ENCODE measurements around the gene ATP1A3.
"Not testable (repeated sequence)": the region's sequence is repeated elsewhere in the genome, so short reads cannot be mapped to it uniquely, and the experiment has no call there.

ATP1A3 gene

DNA sequence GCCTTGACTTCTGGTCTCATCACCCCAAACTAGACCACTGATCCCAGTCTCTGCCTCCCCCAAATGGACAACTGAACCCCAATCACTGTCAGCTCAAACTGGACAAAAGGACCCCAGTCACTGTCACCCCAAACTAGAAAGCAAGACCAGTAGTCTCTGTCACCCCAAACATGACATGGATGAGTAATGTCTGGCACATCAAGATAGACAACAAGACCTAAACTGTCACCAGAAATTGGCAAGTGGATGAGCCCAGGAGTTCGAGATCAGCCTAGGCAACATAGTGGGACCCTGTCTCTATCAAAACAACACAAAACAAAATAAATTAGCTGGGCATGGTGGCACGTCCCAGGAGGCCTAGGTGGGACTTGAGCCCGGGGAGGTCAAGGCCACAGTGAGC is 46.9 kb downstream of the ATP1A3 start:
- DNase-seq (ENCODE audit: low read depth in 2 of 2), result no peak

DNA sequence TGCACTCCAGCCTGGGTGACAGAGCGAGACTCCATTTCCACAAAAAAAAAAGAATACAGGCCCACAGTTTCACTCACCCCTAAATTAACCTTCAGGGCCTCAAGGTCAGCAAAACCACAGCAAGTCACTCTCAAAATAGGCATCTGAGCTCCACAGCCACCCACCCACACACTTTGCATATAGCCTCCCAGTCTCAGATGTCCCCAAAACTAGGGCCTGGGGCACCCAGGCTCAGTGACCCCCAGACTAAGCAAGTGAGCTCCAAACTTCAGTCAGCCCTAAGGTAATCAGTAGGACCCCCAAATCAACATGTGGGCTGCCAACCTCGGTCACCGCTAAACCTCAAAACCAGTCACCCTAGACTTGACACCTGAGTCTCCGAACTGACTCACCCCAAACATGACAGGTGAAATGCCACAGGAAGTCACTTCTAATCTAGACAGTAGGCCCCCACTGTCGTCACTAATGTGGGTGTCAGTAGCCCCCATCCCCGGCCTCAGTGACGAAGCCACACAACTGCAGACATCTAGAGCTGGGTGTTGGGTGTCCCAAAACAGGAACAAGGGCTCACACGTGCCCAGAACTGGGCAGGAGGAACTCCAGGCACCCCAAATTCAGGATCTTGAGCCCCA is 48.8 kb downstream of the ATP1A3 start:
- DNase-seq (ENCODE audit: low read depth in 2 of 2), result no peak

DNA sequence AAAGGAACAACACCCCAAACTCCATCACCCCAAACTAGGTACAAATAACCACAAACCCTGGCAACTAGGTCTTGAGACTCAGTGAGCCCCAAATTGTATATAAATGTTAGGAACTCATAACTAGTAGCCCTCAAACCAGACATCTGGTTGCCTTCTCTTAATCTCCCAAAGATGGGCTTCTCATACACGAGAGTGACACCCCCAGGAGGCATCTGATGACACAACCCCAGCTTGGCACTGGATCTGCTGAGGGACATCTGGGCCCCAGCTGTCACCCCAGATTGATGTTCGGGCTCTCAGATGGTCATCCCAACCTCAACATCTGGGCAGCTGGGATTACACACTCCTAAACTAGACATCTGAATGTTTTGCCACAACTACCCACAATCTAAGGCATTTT is 49.7 kb downstream of the ATP1A3 start:
- no peak for DNase-seq (ENCODE audit: low read depth in 2 of 2)

DNA sequence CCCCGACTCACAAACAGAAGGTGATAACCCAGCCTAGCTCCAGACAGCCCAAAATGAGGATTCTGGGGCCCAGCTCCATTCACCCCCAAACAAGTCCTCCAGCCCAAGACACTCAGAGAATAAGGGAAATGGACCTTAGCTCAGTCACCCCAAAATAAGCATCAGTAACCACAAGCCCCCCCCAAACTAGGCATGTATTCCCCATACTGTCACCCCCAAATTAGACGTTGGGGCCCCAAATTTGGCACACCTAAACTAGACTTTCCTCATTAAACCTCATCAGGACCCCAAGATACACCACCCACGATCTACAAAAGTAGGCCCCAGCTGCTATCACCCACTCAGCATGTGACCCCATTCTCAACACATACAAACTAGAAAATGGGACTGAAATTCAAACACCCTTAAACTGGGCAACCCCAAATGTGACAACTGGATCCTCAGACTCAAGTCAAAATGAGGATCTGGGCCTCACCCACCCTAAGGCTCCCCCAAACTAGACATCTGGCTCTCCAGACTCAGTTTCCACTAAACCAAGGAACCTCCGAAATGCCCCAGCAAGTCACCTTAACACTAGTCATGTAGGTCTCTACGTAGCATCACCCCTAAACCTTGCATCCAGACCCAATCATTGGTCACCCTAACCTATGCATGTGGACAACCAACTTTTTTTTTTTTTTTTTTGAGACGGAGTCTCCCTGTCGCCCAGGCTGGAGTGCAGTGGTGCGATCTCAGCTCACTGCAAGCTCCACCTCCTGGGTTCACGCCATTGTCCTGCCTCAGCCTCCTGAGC is 52.4 kb downstream of the ATP1A3 start:
- no peak for DNase-seq (ENCODE audit: low read depth in 2 of 2)

DNA sequence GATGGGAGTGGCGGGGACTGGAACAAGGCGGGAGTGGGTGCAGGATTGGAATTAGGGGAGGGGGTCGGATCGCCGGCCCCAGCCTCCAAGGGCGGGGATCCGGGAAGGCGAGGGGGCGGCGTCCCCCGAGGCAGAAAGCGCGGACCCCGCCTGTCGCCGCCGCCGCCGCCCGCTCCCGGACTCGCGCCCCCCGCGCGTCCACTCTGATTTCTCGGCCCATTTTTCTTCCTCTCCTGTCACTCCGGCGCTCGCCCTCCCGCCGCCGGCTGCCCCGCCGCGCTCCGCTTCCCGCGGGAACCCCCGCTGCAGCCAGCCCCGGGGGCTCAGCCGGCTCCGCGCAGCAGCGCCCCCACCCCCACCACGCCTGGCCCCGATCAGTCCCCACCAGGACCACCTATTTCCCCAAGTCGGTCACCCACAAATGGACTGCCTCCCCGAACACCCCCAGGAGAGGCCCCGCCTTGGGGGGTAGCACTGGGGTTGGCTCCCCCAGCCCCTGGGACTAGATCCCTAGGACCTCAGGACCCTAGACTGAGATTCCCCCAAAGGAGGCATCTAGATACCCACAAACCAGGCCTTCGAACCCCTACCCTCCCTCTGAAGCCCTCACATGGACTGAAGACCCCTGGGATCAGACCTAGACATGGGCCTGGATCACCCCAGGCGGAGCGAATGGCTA is 53.2 kb downstream of the ATP1A3 start:
- no peak for DNase-seq (ENCODE audit: low read depth in 2 of 2)

DNA sequence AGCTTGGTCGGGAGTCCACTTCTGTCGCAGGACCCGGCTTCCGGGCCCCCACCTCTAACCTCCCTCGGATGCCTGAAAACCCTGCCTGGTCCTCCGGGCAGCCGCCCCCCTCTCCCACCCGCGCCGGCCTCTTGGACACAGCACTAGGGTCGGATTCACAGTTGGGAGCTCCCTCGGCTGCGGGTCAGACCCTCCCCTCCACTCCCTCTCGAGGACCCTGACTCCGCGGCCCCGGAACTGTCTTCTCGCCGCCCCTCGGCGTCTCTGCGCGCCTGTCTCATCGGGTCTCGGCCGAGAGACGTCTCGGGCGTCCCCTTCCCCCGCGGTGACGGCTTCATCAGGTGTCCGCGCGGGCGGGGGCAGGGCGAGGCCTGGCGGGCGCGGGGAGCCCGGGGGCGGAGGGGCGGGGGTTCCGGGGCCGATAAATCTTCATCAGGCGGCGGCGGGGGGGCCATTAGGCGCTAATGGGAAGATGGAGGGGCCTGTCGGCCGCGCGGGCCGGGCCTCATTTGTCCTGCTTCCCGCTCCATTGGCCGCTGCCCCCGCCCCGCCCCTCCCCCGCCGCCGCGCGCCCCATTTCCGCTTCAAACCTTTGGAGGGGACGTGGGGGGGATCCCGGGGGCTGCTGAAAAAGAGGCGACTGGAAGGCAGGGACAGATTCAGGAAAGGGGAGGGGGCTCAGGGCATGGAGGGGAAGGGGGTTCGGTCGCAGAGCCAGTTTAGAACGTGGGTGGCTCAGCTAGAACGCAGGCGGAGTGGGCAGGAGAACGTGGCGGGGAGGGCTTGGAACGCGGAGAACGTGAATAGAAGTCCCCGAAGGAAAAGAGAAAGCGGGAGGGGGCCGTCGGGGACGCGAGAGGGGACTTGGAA is 53.9 kb downstream of the ATP1A3 start:
- DNase-seq (ENCODE audit: low read depth in 2 of 2), result no peak

DNA sequence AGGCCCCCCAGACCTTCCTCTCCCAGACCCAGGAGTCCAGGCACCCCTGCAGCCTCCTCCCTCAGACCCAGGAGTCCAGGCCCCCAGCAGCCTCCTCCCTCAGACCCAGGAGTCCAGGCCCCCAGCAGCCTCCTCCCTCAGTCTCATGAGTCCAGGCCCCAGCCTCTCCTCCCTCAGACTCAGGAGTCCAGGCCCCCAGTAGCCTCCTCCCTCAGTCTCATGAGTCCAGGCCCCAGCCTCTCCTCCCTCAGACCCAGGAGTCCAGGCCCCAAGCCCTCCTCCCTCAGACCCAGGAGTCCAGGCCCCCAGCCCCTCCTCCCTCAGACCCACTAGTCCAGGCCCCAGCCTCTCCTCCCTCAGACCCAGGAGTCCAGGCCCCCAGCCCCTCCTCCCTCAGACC is 54.8 kb downstream of the ATP1A3 start:
- DNase-seq (ENCODE audit: low read depth in 2 of 2), result not testable (repeated sequence)

DNA sequence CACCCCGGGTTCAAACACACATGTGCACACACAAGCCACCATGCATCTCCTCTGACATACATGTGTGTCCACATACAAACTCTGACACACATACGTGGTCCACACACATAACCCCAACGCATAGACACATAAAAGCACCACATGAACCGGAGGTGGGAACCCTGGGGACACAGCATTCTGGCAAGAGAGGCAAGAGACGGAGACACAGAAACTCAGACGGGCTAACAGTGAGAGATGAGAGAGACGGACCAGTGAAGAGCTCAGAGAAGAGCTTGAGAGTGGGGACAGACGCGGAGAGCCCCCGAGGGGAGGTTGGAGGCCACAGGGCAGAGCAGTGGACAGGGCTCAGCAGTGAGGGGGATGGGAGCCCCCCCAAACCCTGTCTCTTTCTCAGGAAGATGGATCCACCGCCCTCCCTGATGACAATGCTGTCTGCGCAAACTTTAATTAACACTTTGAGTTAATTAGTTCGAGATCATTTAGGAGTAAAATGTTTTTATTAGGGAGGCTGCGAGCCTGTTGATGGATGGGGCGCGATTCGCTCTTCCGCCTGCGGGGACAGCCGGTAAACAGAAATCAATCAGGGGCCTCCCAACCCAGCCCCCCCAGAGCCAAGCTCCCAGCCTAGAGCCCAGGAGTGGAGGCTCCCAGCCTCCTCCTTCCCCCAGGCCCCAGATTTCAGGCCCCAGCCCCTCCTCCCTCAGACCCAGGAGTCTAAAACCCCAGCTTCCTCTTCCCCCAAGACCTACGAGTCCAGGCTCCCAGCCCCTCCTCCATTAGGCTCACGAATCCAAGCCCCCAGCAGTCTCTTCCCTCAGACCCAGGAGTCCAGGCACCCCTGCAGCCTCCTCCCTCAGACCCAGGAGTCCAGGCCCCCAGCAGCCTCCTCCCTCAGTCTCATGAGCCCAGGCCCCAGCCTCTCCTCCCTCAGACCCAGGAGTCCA is 56.2 kb downstream of the ATP1A3 start:
- DNase-seq (ENCODE audit: low read depth in 2 of 2), result no peak

DNA sequence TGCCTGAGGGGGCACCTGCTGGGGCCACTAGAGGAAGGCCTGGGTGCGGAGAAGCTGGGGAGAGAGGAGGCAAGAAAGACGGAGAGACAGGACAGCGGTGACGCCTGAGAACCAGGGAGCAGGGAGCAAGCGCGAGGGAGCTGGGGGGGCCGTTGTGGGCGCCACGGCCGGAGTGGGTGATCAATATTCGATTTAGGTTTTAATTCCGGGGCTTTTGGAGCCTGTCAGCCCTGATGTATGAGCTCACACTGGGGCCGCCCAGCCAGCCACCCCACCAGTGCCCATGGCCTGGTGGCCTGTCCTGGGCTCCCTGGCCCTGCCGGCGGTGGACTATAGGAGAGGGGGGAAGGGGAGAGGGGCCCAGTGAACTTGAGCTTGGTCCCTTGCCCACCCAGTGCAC is 57.1 kb downstream of the ATP1A3 start:
- DNase-seq (ENCODE audit: low read depth in 2 of 2), result no peak

DNA sequence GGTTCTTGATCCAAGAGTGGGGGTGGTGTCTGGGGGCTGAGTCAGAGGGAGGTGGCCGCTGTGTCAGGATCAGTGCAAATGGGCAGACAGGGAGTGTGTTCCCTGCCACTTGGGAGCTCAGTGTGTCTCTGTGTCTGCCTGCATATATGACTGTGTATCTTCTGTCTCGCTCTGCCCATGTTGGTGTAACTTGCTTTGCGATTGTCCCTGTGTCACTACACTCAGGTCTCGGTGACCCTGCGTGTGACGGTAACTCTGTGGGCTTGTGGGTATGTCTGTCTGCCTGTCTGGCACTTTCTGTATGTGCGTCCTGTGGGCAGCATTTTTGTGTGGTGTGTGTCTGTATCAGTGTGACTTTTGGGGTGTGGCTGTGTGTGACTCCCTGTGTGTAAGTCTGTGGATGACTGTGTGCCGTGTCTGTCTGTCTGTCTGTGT is 57.6 kb downstream of the ATP1A3 start:
- DNase-seq (ENCODE audit: low read depth in 2 of 2), result no peak

DNA sequence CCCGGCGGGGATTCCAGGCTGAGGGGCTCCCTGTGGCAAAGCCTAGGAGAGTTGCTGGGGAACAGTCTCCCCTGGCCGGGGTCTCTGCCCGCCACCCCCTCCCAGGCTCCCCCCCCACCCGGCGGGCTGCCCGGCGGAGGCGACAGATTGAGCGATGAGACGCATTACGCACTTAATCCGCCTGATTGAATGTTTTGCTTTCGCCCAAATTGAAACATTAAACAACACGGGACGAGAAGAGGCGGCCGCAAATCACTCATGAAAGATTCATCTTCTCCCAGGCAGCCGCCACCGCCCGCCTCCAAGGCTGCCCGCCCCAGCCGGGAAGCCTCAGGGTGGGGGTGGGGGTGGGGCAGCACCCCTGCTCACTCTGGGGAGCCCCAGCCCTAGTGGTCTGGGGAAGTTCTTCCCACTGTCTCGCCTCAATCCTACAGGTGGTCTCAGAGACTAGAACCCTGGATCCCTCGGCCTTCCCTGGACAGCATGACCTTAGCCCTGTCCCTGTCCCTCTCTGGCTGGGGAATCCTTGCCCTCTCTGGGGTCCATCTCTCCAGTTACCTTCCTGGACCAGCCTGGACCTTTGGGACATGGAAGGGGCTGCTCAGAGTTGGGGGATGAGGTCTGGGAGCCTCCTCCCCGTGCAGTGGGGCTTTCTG is 58.1 kb downstream of the ATP1A3 start:
- DNase-seq (ENCODE audit: low read depth in 2 of 2), result no peak

DNA sequence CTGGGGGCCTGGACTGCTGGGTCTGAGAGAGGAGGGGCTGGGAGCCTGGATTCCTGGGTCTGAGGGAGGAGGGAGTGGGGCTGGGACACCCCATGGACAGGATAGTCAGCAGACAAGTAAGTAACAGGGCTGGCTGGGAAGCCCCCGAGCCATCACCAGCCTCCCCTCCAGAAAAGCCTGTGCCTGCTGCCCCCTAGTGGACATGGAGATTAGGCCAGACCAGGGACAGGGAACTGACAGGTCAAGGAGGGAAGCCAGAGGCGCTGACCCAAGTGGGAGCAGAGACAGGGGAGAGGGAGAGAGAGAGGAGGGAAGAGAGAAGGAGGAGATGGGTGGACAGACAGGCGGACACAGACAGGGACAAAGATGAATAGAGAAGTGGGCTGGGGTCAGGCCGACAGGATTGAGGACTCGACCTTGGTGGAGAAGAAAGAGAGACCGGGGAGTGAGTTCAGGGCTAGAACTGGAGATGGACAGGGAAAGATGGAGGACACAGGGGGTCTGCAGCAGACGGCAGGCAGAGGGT is 59.1 kb downstream of the ATP1A3 start:
- DNase-seq (ENCODE audit: low read depth in 2 of 2), result no peak

DNA sequence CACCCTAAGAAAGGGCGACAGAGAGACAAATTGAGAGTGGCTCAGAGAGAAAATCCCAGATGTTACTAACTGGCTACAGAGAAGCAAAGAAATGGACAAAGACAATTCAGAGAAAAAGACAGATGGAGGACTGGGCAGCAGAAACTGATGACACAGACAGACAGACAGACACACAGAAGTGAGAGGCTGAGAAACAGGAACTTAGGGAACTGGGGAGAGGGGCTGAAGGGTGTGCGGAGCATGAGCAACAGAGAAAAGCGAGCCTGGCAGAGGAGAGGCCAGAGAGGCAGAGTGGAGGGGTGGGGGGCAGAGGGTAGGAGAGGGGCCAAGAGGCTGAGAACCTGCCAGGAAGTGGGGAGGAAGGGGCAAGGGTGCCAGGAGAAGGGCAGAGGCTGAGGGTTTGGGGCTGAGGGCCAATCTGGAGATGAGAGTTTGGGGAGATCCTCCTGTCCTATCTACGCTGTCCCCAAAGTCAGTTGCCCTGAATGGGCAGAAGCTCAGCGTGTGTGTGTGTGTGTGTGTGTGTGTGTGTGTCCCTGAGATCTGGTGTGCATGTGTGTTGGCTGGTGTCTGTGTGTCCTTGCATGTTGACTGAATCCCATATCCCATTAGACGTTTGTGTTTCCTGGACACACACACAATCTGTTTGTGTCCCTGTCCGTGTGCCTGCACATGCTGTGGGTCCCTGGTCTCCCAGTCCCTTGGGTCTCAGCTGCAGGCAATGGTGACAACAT is 60.2 kb downstream of the ATP1A3 start:
- no peak for DNase-seq (ENCODE audit: low read depth in 2 of 2)

DNA sequence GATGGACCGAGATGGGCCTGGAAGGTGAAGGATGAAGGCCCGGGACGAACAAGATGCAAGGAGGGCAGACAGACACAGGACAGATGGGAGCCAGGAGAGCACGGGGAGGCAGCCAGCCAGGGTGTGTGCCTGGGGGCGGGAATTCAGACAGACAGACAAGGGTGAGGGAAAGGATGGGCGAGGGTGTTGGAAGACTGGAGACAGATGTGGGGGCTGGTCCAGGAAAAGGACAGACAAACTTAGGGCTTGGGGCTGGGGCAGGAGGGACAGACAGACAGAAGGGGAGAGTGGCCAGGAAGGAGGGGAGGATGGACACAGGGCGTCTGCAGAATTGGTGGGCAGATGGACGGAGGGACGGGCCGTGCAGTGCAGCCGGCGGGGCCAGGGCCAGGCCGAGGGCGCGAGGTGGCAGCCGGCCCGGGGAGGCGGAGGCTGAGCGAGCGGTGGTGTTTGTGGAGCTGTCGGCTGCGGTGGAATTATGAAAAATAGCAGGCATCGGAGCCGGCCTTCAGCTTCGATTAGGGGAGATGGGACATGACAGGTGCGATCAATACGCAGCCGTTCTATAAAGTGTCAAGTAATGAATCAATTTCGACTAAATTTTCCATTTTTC is 61.2 kb downstream of the ATP1A3 start:
- no peak for DNase-seq (ENCODE audit: low read depth in 2 of 2)

DNA sequence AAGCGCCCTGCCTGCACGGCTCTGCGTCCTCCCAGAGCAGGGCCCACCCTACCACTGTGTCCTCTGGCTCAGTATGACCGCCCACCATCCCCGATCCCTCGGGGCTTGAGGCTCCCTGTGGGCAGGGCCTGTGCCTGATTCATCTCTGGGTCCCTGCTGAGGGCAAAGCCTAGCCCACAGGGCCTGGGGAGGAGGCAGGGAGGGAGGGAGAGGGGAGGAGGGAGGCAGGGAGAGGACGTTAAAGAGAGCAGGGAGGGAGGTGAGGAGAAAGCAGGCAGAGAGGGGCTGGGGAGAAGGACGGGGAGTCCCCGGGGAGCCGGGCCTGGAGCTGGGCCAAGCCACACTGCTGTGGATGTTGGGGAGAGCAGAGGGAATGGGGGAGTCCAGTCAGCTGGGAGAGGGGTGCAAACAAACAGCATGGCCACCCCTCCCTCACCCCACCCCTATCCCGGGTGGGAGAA is 61.7 kb downstream of the ATP1A3 start:
- no peak for DNase-seq (ENCODE audit: low read depth in 2 of 2)

DNA sequence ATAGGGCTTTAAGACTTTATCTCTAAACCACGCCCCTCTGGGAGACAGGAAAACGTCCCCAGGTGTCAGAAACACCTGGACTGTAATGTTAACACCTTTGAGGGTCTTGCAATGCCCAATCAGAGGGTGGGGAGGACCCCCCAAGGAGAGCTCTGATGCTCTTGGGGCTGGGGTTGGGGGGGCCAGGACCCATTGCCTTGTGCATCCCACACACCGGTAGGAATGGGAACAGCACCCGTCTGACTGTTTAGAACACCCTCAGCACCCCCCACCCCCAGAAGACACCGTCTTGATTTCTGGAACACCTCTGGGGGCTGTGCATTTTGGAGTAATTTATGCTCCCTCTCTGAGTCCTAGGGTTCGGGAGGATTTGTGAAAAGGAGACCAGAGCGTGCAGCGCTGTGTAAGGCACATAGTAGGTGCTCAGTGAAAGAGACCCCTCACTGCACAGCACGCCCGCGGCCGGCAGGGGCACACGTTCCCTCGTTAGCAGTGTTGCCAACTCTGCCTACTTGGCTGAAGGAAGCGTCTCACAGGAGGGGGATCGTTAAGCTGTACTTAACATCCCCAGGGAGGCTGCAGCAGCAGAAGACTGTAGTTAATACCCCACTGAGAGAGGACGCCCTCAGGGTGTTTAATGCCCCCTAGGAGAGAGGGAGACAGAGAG is 63.0 kb downstream of the ATP1A3 start:
- DNase-seq (ENCODE audit: low read depth in 2 of 2), result no peak

DNA sequence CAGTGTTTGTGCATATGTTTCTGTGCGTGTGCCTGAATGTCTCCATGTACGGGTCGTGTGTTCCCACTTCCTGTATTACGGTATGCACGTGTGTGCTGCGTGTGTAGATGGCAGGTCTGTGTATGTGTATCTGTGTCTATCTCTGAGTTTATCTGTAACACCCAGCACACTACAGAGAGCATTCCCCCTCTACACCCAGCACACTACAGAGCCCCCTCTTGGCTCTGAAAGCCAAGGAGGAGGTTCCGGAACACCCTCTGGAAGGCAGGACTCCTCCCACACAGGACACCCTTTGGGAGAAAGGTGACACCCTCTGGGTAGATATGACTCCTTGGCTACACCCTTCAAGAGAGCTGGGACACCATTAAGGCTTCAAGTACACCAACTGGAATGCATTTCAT is 63.7 kb downstream of the ATP1A3 start:
- DNase-seq (ENCODE audit: low read depth in 2 of 2), result no peak

DNA sequence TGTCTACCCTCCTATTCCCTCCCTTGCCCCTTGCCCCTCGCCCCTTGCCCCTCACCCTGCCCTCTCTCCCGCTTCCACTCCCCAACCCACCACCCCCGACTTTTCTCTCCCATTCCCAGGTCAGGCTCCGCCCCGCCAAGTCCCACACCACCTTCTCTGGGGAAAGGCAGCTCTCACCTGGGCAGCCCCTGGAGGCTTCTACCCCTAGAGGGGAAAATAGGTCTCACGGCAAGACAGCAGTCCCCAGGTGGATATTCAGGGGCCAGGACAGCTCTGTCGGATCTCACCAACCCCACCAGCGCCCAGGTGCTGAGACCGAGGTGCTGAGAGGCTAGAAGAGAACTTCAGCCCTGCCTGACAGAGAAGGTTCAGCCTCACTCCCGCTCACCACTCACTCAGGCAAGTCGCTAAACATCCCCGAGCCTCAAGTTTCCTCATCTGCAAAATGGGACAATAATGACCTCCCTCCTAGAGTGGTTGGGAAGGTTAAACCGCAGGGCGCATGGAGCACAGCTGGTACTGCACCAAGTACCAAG is 64.4 kb downstream of the ATP1A3 start:
- no peak for DNase-seq (ENCODE audit: low read depth in 2 of 2)

All from fibroblast of skin of left biceps (primary cell).